Suprapubic skin (tissue), 4 donors: ENCODE measurements around the gene SLCO3A1.

Experiments used
- CTCF ChIP-seq, 2 donors: fragments of 200-600 bp in 1 of 2; fragments of 450-650 bp in 1 of 2; sonication (generic) in 1 of 2; IDR thresholded peaks; one replicate each; pipeline ENCODE4 v1.5.1; 2016 to 2019; ENCODE audit warnings: antibody characterized with exemption in 2 of 2, mild to moderate bottlenecking in 1 of 2, moderate library complexity in 1 of 2
- POLR2A ChIP-seq, 2 donors: fragments of 450-650 bp; IDR thresholded peaks; one replicate each; pipeline ENCODE4 v1.6.1; 2017; ENCODE audit warnings: antibody characterized with exemption in 2 of 2, mild to moderate bottlenecking in 2 of 2, moderate library complexity in 2 of 2
- POLR2AphosphoS5 ChIP-seq, 3 donors: sonication (generic); formaldehyde crosslinking; IDR thresholded peaks; one replicate each; pipeline ENCODE4 v1.6.1; 2017; ENCODE audit warnings: antibody characterized with exemption in 3 of 3

- TF ChIP-seq CTCF (IDR thresholded peaks at IDR 0.05) (no peak), POLR2AphosphoS5 (IDR thresholded peaks at IDR 0.05) (no peak), POLR2A (IDR thresholded peaks at IDR 0.05) (no peak)
These were observed 223.0 kb downstream of the SLCO3A1 start for GRCh38 chr15:92076541-92076940.
